GM19463 (cell line): ENCODE measurements around the gene MAPK6.
A peak's percentile ranks its signal among the peaks of the same experiment; 100 is the strongest.

Experiments used
- ATAC-seq: cut with Tn5 transposase; IDR thresholded peaks from one replicate; pipeline ENCODE4 v1.9.1; 2021; ENCODE audit warnings: mild to moderate bottlenecking, moderate library complexity; ENCODE audit not compliant: unreplicated experiment

The MAPK6 gene

GRCh38 chr15:52010633-52011595, 8.1 kb upstream of the MAPK6 start:
- ATAC-seq: no peak

- ATAC-seq: no peak
These were observed 7.3 kb upstream of the MAPK6 start for GRCh38 chr15:52011711-52012144.

GRCh38 chr15:52012210-52012609, 6.8 kb upstream of the MAPK6 start:
- no peak for ATAC-seq

GRCh38 chr15:52013151-52013791, 5.7 kb upstream of the MAPK6 start:
- ATAC-seq: peak; percentile 52

GRCh38 chr15:52014616-52015015, 4.4 kb upstream of the MAPK6 start:
- no peak for ATAC-seq

GRCh38 chr15:52016316-52016715, 2.7 kb upstream of the MAPK6 start:
- ATAC-seq: no peak

- ATAC-seq: no peak
These were observed 775 bp upstream of the MAPK6 start for GRCh38 chr15:52018244-52018643.

- ATAC-seq: peak; percentile 51
These were observed 588 bp downstream of the MAPK6 start for GRCh38 chr15:52019394-52020220.

GRCh38 chr15:52020221-52021085, 1.4 kb downstream of the MAPK6 start:
- no peak for ATAC-seq

- ATAC-seq: no peak
These were observed 2.2 kb downstream of the MAPK6 start for GRCh38 chr15:52021128-52021671.

GRCh38 chr15:52021892-52022540, 3.0 kb downstream of the MAPK6 start:
- no peak for ATAC-seq

GRCh38 chr15:52023169-52023922, 4.3 kb downstream of the MAPK6 start:
- no peak for ATAC-seq

- ATAC-seq: no peak
These were observed 9.5 kb downstream of the MAPK6 start for GRCh38 chr15:52028431-52029093.

- no peak for ATAC-seq
These were observed 11.0 kb downstream of the MAPK6 start for GRCh38 chr15:52030010-52030409.

GRCh38 chr15:52031556-52031955, 12.5 kb downstream of the MAPK6 start:
- no peak for ATAC-seq

GRCh38 chr15:52037889-52038505, 19.0 kb downstream of the MAPK6 start:
- no peak for ATAC-seq

- ATAC-seq: no peak
These were observed 21.1 kb downstream of the MAPK6 start for GRCh38 chr15:52039925-52040781.
